HS-27A (cell line): ENCODE data around the gene SLIT3.

Experiments
- DNase-seq: peaks from one replicate; pipeline ENCODE4 v3.0.0-alpha.2; 2012; ENCODE audit warnings: low read depth, missing footprints

Gene SLIT3

GRCh38 chr5:168696611-168697010 lies 604.3 kb downstream of the SLIT3 start:
- no peak for DNase-seq

DNA sequence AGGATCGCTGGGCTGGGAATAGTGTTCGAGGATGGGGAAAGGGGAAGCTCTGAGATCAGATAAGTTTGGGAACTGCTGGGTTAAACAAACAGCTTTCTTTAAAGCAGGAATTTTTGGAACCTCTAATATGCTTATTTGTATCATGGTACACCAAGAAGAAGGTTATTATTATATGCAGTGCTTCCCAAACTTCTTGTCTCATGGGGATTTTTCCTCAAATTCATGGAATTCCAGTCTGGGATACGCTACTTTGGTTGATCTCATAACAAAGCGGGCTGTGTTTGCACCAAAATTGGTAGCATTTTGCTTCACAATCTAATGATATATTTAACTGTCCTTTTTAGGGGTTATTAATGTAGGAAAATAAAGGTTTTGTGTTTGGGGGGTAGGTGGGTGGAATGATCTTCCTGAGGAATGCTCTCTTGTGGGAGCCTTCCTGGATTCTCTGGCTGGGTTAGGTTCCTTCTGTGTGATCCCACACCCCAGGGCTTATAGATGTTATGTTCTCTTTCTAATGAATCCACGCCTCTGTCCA lies 605.6 kb downstream of the SLIT3 start:
- no peak for DNase-seq

DNA sequence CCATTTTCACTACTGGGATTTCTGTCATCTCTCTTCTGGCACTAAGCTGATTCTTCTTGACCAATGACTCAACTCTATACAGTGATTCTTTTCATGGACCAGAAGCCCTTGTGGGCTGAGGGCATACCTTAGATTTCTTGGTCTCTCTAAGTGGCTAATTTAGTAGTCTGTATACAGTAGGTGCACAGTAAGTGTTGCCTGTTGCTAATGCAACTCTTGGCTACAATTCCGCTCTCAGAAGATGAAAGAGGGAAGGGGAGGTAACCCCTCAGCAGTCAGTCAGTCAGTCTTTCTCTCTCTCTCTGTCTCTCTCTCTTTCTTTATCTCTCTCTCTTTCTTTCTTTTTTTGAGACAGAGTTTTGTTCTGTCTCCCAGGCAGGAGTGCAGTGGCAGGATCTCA lies 606.6 kb downstream of the SLIT3 start:
- no peak for DNase-seq

GRCh38 chr5:168693883-168694282 lies 607.1 kb downstream of the SLIT3 start:
- DNase-seq: no peak

GRCh38 chr5:168693297-168693696 lies 607.6 kb downstream of the SLIT3 start:
- no peak for DNase-seq

- DNase-seq: no peak
Observed at GRCh38 chr5:168691891-168692290, 609.0 kb downstream of the SLIT3 start.

GRCh38 chr5:168689260-168689659 lies 611.7 kb downstream of the SLIT3 start:
- DNase-seq: no peak

DNA sequence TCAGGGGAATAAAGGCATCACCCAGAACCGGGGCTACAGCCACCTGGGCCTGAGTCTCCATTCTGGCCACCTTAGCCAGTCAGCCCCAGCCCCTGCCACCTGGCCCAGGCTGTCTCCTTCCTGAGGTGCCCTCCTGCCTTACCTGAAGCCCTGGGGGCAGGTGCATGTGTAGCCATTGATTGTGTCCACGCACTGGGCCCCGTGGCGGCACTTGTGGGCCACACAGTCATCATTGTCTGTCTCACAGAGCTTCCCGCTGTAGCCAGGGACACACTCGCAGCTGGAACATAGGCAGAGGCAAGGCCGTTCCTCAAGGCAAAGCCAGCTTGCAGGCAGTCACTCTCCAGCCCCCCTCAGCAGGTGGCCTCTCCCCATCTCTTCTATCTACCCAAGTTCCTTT lies 614.1 kb downstream of the SLIT3 start:
- no peak for DNase-seq

- DNase-seq: no peak
Observed at GRCh38 chr5:168685566-168685965, 615.4 kb downstream of the SLIT3 start.

DNA sequence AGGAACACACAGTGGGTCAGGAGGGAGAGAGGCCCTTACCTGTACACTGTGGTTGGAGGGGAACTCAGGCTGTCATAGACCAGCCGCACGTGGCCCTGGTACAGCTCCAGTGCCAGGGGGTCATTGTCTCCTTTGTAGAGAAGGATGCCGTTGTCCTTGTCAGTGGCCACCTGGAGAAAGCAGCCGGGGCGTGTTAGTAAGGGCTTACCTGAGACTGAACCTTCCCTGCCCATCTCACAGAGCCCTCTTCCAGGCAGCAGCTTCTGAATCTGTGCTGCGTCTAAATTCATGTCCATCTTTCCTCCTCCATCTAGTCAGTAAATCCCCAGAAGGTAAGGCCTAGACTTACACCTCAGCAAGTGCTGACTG lies 617.0 kb downstream of the SLIT3 start:
- no peak for DNase-seq

- DNase-seq: no peak
Observed at GRCh38 chr5:168683247-168683926, 617.6 kb downstream of the SLIT3 start.

GRCh38 chr5:168681556-168682183 lies 619.3 kb downstream of the SLIT3 start:
- DNase-seq: no peak

- DNase-seq: no peak
Observed at GRCh38 chr5:168680395-168680794, 620.5 kb downstream of the SLIT3 start.

DNA sequence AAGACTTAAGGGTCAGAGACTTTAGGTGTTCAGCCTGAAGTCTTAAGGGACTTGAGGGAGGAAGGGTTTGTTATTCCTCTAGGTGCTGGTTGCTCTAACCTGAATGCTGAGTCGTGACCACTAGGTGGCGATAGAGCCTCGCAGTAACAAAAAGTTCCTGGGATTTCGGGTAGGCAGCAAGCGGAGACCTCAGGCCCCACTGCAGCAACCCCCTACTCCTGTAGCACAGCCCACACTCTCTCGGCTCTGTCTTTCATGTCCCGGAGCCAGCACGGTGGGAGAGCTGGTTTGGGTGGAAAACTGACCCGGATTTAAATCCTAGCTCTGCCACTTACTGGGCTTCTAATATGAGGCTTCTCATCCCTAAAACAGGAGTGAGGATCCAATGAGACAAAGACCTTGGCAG lies 621.4 kb downstream of the SLIT3 start:
- peak; percentile 8 for DNase-seq

- no peak for DNase-seq
Observed at GRCh38 chr5:168676501-168676900, 624.4 kb downstream of the SLIT3 start.

- DNase-seq: no peak
Observed at GRCh38 chr5:168675883-168676408, 625.0 kb downstream of the SLIT3 start.

DNA sequence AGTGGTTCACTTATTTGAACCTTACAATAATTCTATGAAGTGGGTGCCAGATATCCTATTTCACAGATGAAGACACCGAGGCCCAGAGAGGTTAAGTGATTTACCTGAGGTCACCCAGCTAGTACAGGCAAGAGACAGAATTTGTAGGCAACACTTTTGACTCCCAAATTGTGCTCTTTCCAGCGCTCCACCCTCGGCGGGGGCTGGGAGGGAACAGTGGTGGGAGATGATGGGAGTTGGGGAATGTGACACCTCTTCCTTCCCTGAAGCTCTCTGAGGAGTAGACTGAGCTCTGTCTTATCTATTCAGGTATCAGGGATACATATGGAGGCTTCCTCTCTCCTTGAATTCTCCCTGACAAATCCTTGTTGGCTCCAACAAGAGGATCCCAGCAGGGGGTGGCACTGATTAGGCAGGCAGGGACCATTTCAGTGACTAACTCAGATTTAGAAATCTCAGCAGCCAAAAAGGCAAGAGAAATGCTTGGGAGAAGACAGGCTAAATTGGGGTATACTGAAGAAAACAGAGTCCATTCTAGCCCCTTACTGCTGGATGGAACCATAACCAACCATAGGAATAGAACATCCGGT lies 626.0 kb downstream of the SLIT3 start:
- DNase-seq: no peak

DNA sequence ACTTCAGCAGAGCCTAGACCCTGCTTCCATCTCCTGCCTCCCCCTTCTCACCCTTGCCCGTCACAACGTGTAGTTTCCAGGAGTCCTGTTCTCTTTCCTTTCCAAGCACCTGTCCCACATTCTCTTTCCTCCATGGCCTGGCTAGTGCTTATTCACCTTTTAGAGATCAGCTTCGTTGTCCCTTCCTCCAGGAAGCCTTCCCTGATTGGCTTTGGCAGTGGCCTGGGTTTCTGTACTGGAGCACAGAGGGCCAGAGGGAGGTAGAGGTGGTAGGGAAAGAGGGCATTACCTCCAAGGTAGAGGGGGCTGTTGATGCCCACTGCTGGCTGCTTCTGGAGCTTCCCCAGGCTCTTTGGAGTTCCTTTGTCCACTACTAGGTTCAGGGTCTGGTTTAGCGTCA lies 628.1 kb downstream of the SLIT3 start:
- no peak for DNase-seq

DNA sequence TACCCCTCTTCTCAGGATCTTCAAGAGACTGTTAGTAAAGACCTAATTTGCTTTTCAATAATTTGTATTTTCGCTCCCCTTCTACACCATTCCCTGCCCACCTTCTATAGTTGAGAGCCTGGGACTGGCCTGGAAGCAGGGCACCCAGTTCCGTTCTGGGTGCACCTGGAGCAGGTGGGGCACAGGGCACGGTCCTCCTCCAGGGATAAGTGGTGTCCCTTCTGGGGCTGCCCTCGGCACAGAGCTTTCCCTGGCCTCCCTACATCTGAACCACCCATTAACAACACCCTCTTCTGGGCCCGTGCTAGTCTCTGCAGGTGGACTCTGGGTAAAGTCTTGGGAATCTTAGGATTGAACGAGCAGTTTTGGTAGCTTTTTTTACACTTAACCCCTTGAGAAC lies 628.9 kb downstream of the SLIT3 start:
- no peak for DNase-seq

DNA sequence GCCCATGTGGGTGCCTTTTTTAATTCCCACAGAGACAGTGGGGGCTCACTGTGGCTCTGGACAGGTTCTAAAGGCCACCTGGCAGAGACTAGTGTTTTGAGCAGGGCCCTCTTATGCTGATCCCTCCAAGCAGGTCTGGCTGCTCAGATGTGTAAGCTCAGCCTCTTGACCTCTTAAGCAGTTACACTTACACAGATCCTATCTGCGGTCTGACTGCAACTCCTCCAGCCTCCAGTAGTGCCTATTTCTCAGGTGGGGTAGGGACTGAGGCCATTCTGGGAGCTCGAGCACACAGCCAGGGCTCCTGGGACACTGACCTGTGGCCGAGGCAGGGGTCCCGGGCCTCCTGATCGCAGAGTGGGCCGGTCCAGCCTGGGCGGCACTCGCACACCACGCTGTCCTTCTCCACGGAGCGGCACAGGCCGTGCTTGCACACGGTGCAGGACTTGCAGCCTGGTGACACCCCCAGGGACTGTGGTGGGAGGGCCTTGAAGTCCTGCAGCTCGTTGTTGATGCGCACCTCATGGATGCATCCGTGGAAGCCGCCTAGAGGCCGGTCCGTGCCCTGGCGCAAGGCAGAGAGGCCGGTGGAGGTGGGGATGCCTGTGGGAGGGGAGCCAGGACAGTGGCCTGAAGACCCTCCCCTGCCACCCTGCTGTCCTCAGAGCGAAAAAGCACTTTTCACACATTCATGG lies 629.9 kb downstream of the SLIT3 start:
- DNase-seq: no peak

DNA sequence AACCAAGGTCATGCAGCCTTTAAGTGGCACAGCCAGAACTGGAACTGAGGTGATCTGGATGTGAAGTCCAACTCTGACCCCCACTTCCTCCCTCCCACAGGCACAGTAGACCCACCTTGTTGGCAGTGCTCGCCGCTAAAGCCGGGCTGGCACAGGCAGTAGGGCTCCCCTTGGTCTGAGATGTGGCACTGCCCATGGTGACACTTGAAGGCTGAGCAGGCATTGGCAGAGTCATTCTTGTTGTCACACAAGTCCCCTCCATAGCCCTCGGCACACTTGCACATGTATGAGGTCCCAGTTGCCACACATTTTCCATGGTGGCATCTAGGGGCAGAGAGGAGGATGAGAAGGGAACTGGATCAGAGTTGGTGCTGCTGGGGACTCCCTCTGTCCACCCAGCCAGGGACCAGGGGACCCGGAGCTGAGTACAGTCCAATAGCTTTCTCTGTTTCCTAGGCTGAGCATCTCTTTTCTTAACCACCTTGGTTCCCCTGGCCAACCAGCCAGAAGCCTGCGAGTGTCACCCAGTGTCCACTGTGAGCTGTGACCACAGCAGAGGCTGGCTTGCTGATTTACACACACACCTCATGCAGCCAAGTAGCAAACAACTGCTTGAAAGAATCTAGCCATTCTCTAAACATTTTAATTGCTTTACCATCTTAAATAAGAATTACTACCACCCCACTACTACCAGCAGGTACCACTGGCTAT lies 631.1 kb downstream of the SLIT3 start:
- no peak for DNase-seq

DNA sequence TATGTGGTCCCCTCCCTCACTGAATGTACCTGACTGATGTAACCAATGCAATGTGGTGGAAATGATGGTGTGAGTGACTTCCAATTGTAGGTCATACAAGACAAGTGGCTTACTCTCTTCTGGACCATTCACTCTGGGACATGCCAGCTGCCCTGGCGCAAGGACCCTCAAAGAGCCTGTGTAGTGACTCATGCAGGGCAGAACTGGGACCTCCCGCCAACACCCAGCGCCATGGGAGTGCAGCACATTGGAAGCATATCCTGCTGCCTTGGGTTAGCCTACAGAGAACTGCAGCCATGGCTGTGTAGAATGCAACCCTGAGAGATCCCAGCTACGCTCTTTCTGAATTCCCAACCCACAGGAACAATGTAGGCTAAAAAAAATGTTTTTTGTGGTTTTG lies 631.8 kb downstream of the SLIT3 start:
- DNase-seq: no peak
